ENCODE results near the gene MAP2K7.

Gene MAP2K7

DNA sequence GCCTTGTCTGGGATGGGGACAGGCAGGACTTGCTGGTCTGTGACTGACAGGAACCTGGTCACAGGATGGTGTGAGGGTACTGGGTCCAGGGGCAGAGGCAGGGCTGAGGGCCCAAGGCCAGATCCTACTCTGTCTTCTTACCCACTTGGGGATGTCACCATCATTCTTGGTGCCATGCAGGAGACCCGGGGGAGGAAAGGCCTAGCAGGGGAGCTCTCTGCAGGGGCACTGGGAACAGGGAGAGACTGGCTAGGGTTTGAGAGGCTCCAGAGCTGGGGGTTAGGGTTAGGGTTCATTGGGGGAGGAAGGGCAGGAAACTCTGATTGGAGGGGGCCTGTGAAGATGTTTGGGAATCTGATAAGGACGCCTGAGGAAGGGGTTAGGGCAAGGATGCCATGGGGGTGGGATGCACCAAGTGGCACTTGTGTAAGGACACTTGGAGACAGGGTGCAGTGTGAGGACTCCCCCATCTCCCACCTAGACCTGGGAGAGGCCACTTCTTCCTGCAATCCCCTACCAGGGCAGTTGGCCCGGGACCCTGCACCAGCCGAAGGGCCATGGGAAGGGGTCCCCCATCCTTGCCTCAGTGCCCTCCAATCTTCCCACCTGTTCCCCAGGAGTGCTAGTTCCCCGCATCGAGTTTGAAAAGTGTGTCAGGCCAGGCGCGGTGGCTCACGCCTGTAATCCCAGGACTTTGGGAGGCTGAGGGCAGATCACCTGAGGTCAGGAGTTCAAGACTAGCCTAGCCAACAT is 36.4 kb upstream of the MAP2K7 start:
- DNase-seq = no peak

DNA sequence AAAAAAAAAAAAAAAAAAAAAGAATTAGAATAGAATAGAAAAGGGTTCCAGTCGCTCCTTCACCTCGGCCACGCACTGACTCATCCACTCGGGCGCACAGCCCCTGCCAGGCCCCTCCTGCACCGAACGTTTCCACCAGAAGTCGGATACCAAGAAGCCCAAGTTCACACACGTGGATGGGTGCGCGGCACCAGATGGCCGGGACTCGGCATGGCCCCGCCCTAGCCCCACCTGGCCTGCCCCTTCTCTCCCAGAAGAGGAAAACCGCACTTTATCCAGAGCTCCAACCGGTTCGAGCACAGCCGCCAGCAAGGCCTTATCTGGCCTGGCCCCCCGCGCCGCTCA is 35.4 kb upstream of the MAP2K7 start:
- no peak for DNase-seq

DNA sequence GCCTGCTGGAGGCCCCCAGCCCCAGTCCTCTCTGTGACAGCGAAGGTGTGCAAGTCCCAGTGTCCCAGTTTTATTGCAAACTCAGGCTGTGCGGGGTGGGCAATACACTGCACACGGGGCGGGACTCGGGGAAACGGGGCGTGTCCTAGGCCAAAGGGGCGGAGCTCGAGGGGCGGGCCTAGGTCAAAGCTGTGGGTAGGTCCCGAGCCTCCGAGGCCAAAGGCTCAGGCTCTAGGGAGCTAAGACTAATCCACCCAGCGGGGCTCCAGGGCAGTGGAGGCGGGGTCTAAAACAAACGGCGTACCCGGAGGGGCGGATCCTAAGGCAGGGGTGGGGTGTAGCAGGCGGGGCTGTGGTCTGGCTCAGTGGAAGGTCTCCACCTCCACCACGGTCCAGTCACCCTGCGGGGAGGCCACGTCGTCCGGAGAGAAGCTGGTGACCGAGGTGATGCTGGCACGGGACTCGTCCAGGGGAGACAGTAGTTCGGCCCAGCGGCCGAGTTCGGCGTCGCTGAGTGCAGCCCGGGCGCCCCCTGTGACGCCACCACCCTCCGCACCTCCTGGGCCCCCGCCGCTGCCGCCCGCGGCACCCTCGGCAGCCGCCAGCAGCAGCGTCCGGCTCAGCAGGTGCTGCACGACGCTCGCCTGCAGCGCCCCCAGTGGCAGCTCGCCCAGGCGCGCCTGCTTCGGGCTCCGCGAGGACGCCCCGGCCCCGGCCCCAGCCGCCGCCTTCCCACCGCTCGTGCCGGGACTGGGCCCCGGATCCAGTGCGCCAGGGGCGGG is 34.8 kb upstream of the MAP2K7 start:
- no peak for DNase-seq

DNA sequence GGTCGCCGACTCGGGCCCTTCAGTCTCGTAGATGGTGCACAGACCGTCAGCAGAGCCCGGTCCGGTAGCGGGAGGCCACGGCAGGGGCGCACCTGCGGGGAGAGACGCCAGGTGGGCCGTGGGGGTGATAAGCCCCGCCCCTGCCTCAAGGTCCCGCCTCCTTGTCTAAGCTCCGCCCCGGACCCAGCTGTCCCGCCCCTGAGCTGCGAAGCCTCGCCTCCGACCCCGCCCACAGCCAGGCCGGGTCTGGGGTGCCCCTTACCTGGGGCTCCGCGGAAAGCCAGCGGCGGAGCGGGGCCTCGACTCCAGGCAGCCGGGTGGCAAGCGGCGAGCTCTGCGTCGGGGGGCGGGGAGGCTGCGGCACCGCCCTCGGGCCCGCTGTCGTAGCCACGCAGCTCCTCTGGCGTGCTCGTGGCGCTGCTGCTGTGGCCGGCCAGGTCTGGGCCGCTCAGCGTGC is 34.2 kb upstream of the MAP2K7 start:
- no peak for DNase-seq

DNA sequence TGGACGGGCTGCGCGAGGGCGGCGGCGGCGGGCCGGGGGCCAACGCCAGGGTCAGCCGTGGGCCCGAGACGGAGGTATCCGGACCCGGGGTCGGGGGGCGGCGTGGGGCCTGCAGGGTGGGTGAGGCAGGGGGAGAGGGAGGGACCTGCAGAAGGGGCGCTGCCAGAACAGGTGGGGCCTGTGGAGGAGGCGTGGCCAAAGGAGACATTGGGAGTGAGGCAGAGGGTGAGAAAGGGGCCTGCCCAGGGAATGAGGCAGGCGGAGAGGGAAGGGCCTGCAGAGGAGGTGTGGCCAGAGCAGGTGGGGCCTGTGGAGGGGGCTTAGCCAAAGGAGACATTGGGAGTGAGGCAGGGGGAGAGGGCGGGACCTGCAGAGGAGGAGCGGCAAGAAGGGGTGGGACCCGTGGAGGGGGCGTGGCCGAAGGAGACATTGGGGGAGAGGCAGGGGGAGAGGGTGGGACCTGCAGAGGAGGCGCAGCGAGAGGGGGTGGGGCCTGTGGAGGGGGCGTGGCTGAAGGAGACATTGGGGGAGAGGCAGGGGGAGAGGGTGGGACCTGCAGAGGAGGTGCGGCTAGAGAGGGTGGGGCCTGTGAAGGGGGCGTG is 33.7 kb upstream of the MAP2K7 start:
- DNase-seq = no peak

DNA sequence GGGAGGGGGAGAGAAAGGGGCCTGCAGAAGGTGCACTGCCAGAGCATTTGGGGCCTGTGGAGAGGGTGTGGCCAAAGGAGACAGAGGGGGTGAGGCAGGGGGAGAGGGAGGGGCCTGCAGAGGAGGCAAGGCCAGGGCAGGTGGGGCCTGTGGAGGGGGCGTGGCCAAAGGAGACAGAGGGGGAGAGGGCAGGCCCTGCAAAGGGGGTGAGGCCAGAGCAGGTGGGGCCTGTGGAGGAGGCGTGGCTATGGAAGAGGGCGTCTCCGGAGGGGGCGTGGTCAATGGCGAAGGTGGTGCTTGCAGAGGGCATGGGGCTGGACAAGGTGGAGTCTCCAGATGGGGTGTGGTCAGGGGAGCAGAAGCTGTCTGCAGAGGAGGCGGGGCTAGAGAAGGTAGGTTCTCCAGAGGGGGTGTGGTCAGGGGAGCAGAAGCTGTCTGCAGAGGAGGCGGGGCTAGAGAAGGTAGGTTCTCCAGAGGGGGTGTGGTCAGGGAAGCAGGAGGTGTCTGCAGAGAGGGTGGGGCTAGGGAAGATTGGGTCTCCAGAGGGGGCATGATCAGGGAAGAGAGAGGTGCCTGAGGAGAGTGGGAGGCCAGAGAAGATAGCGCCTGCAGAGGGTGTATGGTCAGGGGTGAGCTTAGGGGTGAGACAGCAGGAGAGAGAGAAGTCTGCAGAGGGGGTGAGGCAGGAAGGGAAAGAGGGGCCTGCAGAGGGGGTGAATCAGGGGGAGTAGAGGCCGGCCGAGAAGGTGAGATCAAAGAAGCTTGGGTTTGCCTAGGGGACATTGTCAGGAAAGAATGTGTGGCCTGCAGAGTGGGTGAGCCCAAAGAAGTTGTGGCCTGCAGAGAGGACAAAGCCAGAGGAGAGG is 32.9 kb upstream of the MAP2K7 start:
- no peak for DNase-seq

DNA sequence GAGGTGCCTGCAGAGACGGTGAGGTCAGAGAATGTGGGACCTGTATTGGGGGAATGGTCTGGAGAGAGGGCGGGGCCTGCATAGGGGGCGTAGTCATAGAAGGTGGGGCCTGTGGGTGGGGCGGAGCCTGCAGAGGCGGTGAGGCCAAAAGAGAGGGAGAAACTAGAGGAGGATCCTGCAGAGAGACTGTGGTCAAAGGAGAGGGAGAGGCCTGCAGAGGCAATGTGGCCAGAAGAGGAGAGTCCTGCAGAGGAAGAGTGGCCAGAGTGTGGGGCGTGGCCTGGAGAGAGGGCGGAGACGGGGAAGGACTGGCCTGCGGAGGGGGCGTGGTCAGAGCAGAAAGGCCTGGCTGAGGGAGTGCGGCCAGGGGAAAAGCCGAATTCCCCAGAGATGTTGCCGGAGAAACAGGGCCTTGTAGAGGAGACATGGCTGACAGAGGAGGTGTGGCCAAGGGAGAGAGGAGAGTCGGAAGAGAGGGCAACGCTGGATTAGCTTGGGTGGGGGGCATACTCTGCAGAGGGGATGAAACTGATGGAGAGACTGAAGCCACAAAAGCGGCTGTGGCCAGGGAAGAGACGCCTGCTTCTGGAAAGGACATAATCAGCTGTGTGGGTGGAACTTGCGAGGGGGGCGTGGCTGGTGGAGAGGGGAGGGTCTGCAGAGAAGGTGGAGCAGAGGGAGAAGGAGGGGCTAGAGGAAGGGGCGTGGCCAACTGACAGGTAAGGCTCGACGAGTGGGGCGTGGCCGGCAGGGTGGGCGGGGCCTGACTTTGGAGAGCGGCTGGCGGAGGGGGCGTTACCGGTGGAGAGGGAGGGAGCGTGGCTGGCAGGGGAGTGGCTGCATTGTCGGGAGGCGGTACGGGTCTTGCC is 32.0 kb upstream of the MAP2K7 start:
- peak; percentile 35 to 76 for DNase-seq

DNA sequence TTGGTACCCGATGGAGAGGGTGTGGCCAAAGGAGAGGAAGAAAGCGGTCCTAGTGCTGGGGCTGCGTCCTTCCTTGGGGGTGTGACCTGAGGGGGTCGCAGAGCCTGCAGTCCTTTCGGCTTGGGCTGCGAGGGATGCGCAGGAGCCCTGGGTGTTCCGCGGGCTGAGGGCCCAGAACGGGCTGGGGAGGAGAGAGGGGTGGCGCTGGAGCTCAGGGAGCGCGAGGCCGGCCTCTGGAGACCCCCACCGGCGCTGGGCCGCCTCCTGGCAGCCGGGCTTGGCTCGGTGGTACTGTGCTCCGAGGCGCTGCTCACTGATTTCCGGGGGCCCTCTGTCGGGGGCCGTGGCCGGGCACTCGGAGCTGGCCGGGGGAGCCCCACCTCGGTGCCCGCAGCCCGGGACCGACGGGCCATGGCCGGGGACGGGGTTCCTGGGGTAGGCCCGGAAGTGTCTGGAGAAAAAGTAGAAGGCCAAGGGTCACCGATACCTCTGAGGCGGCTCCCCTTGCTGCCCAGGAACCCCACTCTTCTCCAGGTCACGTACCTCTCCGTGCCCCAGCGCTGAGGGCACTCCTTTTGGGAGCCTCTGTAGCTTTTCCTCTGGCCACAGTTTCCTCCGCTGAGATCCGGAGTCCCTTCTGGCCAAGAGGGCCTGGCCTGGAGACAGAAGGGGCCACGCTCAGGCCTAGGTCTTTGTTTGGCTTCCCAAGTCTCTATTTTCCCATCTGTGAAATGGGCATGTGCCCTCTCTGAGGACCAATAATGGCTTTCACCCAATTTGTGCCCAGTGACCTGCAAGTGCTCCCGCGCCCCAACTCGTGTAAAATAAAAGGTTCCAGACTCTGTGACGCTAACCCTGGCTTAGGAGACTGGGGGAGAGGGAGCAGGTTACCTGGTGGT is 31.1 kb upstream of the MAP2K7 start:
- no peak for DNase-seq

DNA sequence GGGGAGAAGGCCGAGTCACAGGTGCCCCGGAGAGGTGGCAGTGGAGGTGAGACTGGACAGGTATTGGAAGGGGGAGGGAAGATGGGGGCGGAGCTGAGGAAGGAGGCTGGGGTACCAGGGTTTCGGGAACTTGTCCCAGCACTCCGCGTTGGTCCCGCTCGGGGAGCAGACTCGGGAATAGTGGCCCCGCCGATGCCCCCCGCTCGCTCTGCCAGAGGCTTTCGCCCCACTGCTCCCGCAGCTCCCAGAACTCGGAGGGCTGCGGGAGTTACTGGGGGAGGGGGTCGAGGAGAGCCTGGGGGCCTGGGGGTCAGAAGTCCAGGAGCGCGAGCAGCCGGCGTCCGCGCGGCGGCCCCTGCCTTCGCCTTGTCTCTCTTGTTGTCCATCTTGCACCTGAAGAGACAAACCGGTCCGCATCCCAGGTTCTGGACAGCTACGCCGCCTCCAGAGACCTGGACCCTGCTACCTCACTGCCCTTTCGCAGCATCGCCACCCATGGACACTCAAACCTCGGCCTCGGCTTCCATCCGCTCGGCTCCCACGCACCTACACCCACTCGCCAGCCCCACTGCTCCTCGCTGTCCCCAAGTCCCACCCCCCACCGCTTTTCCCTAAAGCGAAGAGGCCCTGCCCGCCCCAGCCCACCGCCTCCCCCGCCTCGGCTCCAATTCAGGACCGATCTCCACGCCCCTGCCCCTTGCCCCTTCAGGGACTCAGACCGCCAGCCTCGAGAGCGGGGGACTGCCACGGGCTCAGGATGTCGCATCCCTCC is 30.2 kb upstream of the MAP2K7 start:
- no peak for DNase-seq

DNA sequence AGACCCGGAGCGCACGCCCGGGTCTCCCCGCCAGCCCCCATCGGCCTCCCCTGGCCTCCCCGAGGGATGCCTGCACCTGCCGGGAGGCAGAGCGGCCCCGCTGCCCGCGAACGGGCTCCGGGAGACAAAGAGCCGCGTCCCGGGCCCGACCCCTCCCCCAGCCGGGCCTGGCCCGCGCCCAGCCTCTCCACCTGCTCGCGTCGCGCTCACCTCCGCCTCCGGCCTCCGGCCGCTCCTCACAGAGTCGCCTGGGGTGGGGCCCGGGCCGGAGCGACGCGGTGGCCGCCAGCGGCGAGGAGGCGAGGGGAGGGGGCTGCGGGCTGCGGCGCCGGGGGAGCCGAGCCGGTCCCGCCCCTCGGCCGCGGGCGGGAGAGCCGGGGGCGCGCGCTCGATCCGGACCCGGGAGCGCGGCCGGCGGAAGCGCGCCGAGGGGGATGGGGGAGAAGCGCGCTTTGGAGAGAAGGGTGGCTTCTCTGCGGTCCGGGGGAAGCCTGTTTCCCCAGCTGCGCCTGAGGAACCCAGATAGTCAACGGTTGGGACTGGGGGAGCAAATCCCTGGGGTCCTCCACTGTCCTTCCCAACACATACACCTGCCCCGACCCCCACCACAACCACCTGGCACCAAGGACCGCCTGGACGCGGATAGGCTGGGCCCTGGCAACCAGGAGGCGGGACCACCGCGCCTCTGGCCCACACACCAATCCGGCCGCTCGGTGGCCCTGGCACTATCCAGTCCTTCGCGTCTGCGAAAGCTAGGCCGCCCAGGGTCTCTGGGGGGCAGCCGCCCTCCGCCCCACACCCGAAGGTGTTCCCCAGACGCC is 29.4 kb upstream of the MAP2K7 start, which contains the start of gene PRR36:
Gene PRR36 (minus strand): TSS at position 315 of the 821 bp plus-strand sequence. CDS start 701 bp downstream, outside the sequence.
- peak; percentile 88 to 92 for DNase-seq

DNA sequence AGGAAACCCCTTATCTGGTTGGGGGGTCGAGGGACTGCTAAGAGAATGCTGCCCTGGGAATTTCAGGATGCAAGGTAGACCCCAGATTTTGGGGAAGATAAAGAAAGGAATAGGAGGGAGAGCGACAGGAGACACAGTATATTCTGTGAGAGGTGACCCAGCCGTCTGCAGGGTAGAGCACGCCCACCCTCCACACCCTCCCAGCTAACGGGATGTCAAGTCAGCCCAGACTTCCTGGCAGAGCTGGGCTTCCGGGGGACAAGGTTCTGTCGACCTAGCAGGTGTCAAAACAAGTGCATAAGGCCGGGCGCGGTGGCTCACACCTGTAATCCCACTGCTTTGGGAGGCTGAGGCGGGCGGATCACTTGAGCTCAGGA is 28.8 kb upstream of the MAP2K7 start:
- DNase-seq = no peak

DNA sequence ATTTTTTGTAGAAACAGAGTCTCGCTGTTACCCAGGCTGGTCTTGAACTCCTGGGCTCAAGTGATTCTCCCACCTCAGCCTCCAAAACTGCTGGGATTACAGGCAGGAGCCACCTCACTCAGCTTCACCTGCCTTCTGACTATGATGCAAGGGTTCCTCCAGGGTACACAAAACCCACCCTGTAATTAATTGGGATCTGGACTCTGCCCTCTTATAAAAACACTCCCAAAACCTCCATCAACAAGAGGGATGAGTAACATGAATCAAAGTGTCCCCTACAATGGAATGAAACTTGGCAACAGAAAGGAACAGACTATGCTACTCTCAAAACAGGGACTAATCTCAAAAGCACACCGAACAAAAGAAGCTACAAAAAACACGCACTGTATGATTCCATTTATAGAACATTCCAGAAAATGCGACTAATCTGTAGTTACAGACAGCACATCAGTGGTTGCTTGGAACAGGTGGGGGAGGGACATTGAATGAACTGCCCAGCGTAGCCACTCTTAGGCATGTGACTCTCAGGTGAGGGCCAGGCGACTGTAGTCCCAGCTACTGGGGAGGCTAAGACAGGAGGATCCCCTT is 26.3 kb upstream of the MAP2K7 start:
- DNase-seq = no peak

DNA sequence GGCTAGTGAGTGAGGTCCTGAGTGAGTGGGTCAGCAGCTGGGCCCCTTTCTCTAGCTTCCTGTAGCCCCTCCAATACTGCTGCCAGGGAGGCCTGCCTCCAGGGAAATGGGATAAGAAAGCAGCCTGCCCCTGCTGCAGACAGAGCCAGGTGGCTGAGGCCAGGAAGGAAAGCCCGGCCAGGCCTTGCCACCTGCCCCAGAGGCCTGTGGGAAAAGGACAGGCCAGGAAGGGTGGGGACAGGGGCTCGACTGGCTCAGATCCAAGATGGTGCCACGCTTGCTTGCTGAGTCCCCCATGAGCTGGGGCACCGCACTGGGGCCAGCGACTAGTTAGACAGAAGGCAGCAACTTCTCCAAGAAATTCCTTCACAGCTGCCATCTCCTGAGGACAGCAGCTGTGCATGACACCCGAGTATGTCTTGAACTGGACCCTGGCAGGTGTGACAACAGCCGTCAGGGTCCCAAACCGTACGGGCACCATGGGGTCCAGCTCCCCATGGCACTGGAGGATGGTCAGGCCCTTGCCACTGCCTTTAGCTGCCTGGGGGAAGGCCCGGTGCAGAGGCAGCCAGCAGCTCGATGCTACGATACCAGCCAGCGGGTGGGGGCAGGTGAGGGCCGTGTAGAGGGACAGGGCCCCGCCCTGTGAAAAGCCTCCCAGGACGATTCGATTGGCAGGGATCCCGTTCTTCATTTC is 24.4 kb upstream of the MAP2K7 start:
- DNase-seq = no peak

DNA sequence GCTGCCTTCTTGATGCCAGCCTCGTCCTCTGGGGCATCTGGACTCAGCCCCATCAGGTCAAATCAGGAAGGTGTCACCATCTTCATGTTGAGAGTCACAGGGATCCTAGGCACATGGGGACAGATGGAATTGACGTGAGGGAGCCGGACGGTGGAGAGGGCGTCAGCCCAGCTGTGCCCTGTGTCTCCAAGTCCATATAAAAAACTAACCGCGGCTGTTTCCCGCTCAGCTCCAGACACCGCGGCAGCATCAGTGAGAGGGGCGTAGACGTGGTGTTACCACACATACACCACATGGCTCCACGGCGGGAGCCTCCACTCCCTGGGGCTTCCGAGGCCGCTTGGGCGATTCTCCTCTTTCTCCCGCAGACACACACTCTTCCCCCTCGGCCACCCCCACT is 23.8 kb upstream of the MAP2K7 start:
- no peak for DNase-seq

DNA sequence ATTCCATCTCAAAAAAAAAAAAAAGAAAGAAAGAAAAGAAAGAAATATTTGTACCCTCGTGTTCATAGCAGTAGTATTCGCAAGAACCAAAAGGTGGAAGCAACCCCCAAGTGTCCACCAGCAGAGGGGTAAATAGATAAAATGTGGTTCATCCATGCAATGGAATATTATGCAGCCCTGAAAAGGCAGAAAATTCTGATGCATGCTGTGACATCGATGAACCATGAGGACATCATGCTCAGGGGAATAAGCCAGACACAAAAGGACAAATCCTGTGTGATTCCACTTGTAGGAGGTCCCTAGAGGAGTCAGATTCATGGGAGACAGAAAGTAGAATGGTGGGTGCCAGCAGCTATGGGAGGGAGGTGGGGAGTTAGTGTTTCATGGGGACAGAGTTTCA is 21.8 kb upstream of the MAP2K7 start:
- no peak for DNase-seq

DNA sequence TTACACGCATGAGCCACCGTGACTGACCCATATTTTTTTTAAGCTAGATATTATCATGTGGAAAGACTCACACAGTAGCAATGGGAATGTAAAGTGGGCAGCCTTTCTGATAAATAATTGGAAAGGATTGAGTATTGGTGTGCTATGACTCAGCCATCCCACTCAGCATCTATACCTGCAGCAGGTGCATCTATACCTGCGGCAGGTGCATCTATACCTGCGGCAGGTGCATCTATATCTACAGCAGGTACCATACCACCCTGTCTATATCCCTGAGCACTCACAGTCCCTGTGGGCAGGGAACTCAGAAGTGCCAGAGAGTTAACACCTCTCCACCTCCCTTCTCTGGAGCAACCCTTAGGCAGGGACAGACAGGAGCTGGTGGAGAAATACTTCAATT is 20.6 kb upstream of the MAP2K7 start:
- DNase-seq = no peak

DNA sequence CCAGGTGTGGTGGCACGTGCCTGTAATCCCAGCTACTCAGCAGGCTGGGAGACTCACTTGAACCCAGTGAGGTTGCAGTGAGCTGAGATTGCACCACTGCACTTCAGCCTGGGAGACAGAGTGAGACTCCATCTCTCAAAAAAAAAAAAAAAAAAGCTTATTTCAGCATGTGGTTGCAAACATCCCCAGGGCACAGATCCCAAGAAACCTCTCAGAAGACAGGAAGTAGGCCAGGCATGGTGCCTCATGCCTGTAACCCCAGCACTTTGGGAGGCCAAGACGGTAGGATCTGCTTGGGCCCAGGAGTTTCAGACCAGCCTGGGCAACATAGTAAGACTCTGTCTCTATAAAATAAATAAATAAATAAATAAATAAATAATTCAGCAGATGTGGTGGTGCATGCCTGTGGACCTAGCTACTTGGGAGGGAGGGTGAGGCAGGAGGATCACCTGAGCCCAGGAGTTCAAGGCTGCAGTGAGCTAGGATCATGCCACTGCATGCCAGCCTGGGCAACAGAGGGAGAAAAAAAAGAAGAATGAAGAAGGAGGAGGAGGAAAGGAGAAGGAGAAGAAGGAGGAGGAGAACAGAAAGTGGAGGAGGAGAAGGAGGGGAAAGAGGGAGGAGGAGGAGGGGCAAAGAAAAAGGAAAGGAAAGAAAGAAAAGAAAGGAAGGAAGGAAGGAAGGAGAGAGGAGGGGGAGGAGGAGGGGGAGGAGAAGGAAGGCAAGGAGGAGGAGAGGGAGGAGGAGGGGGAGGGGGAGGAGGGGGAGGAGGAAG is 19.7 kb upstream of the MAP2K7 start:
- no peak for DNase-seq
